ENCODE measurements around the gene SUSD6. TPM values are rescaled to one million over a fixed set of nuclear protein-coding genes. Genes with fewer than 3 reads are reported as not detected.

SUSD6 gene
- total and polyA plus RNA-seq, 9 of the 15 experiments (the other 6 are each of a cell fraction or from before 2014, with no cell fraction given) = 2.9 to 20.7 (median 5.6) TPM

- TF ChIP-seq SIN3A (IDR thresholded peaks at IDR 0.05; ENCODE audit: borderline replicate concordance in 2 of 2, control insufficient read depth in 1 of 2, low read depth in 2 of 2, low read length in 2 of 2) (no peak), ID3 (CRISPR knock-in tag; IDR thresholded peaks at IDR 0.05) (no peak), ID3 (tag; IDR thresholded peaks at IDR 0.05) (peak; percentile 78; the same call in 1 of the 2 replicates), ZNF174 (CRISPR knock-in tag; IDR thresholded peaks at IDR 0.05) (no peak), ZNF584 (CRISPR knock-in tag; IDR thresholded peaks at IDR 0.05; ENCODE audit: low read depth) (peak; percentile 76; the same call in 1 of the 2 replicates), MTA1 (IDR thresholded peaks at IDR 0.05; ENCODE audit: borderline replicate concordance) (no peak), SETDB1 (IDR thresholded peaks at IDR 0.05; ENCODE audit: low read length) (no peak), ZKSCAN1 (IDR thresholded peaks at IDR 0.05; ENCODE audit: low read depth, low read length) (no peak), TAL1 (IDR thresholded peaks at IDR 0.05) (no peak), EGR1 (conservative IDR thresholded peaks at IDR 0.05) (peak; percentile 39; the same call in 1 of the 2 replicates), GTF2E2 (tag; IDR thresholded peaks at IDR 0.05) (no peak), ZBTB33 (CRISPR knock-in tag; IDR thresholded peaks at IDR 0.05) (no peak), ZNF740 (CRISPR knock-in tag; IDR thresholded peaks at IDR 0.05) (no peak), ZNF740 (tag; IDR thresholded peaks at IDR 0.05) (peak in 1 of 2 experiments; percentile 80; a peak in 1 of 4 replicates), CEBPG (CRISPR knock-in tag; IDR thresholded peaks at IDR 0.05) (no peak), CEBPG (tag; conservative IDR thresholded peaks at IDR 0.05 in 1 of 2, IDR thresholded peaks at IDR 0.05 in 1 of 2) (0 out of 4 replicates have a peak, but pooled peaks of 1 of the 2 experiments have one; percentile 35), U2AF1 (optimal IDR thresholded peaks at IDR 0.05; ENCODE audit: low read depth, low read length) (no peak), SIRT6 (IDR thresholded peaks at IDR 0.05; ENCODE audit: low read depth, low read length) (no peak), ZNF717 (CRISPR knock-in tag; IDR thresholded peaks at IDR 0.05) (no peak), SOX6 (IDR thresholded peaks at IDR 0.05) (peak; percentile 73; the same call in 1 of the 2 replicates), ATF7 (IDR thresholded peaks at IDR 0.05) (peak; percentile 67; the same call in 1 of the 2 replicates), SRSF1 (IDR thresholded peaks at IDR 0.05; ENCODE audit: low read depth, low read length) (no peak)
Measured at GRCh38 chr14:69696633-69697557, 85.5 kb downstream of the SUSD6 start (continued).
